Stimulated activated CD4-positive, alpha-beta T cell treated with anti-CD3 and anti-CD28 coated beads, TNF-alpha, amount 100 ng/mL, for 1 hour (primary cell): ENCODE data around the gene RNF125.
"Not testable (repeated sequence)": the region's sequence is repeated elsewhere in the genome, so short reads cannot be mapped to it uniquely, and the experiment has no call there.

ENCODE experiments used
- DNase-seq, 3 donors: peaks; one replicate each; pipeline ENCODE4 v3.0.0-alpha.2; 2020; ENCODE audit warnings: low read depth in 3 of 3, low spot score in 1 of 3

Gene RNF125

GRCh38 chr18:32018331-32019250 lies at the start of gene RNF125:
Gene RNF125 (plus strand): TSS chr18:32018825. CDS start chr18:32018864, 39 bp downstream.
- DNase-seq = peak; percentile 69 to 73 (median 70)

- DNase-seq = no peak
These were observed 48.0 kb upstream of the RNF125 start for GRCh38 chr18:31970617-31971016.

- no peak for DNase-seq
These were observed 44.6 kb upstream of the RNF125 start for GRCh38 chr18:31973929-31974546.

- no peak for DNase-seq
These were observed 42.4 kb upstream of the RNF125 start for GRCh38 chr18:31976242-31976641.

GRCh38 chr18:31977270-31977872 lies 41.3 kb upstream of the RNF125 start:
- no peak for DNase-seq

GRCh38 chr18:31978616-31979015 lies 40.0 kb upstream of the RNF125 start:
- no peak for DNase-seq

- no peak for DNase-seq
These were observed 38.9 kb upstream of the RNF125 start for GRCh38 chr18:31979714-31980113.

- DNase-seq = no peak
These were observed 37.8 kb upstream of the RNF125 start for GRCh38 chr18:31980863-31981262.

GRCh38 chr18:31983020-31983419 lies 35.6 kb upstream of the RNF125 start:
- no peak for DNase-seq

GRCh38 chr18:31983976-31984375 lies 34.6 kb upstream of the RNF125 start:
- no peak for DNase-seq

GRCh38 chr18:31990823-31991222 lies 27.8 kb upstream of the RNF125 start:
- no peak for DNase-seq

GRCh38 chr18:31996007-31996406 lies 22.6 kb upstream of the RNF125 start:
- no peak for DNase-seq

- DNase-seq = no peak
These were observed 19.7 kb upstream of the RNF125 start for GRCh38 chr18:31998880-31999412.

- DNase-seq = not testable (repeated sequence)
These were observed 17.5 kb upstream of the RNF125 start for GRCh38 chr18:32001141-32001540.

GRCh38 chr18:32003822-32004221 lies 14.8 kb upstream of the RNF125 start:
- not testable (repeated sequence) for DNase-seq

- no peak for DNase-seq
These were observed 8.4 kb upstream of the RNF125 start for GRCh38 chr18:32010124-32010721.

GRCh38 chr18:32011193-32011592 lies 7.4 kb upstream of the RNF125 start:
- DNase-seq = no peak

- DNase-seq = peak in 1 of 3 donors; percentile 21
These were observed 775 bp downstream of the RNF125 start for GRCh38 chr18:32019251-32019948.

GRCh38 chr18:32019949-32020625 lies 1.5 kb downstream of the RNF125 start:
- peak in 1 of 3 donors; percentile 14 for DNase-seq
